ENCODE measurements around the gene DOCK10.
"Not testable (repeated sequence)": the region's sequence is repeated elsewhere in the genome, so short reads cannot be mapped to it uniquely, and the experiment has no call there.

The DOCK10 gene

GRCh38 chr2:224941960-224942359 lies 100.3 kb downstream of the DOCK10 start:
- no peak for DNase-seq

- no peak for DNase-seq
These were observed 101.7 kb downstream of the DOCK10 start for GRCh38 chr2:224940618-224941017.

GRCh38 chr2:224938651-224939182 lies 103.6 kb downstream of the DOCK10 start:
- DNase-seq: peak in 1 of 2 experiments; percentile 33

- no peak for DNase-seq
These were observed 104.4 kb downstream of the DOCK10 start for GRCh38 chr2:224937887-224938286.

- no peak for DNase-seq
These were observed 107.6 kb downstream of the DOCK10 start for GRCh38 chr2:224934526-224935188.

GRCh38 chr2:224933431-224933830 lies 108.8 kb downstream of the DOCK10 start:
- no peak for DNase-seq

GRCh38 chr2:224932522-224932921 lies 109.7 kb downstream of the DOCK10 start:
- no peak for DNase-seq

- DNase-seq: no peak
These were observed 110.3 kb downstream of the DOCK10 start for GRCh38 chr2:224931956-224932355.

GRCh38 chr2:224930990-224931389 lies 111.3 kb downstream of the DOCK10 start:
- no peak for DNase-seq

- no peak for DNase-seq
These were observed 112.1 kb downstream of the DOCK10 start for GRCh38 chr2:224930124-224930523.

GRCh38 chr2:224929512-224929911 lies 112.8 kb downstream of the DOCK10 start:
- DNase-seq: no peak

- no peak for DNase-seq
These were observed 114.6 kb downstream of the DOCK10 start for GRCh38 chr2:224927646-224928173.

GRCh38 chr2:224927011-224927410 lies 115.3 kb downstream of the DOCK10 start:
- DNase-seq: no peak

GRCh38 chr2:224925810-224926100 lies 116.5 kb downstream of the DOCK10 start:
- no peak for DNase-seq

GRCh38 chr2:224925061-224925809 lies 117.0 kb downstream of the DOCK10 start:
- no peak for DNase-seq

GRCh38 chr2:224924631-224925030 lies 117.6 kb downstream of the DOCK10 start:
- DNase-seq: no peak

GRCh38 chr2:224922142-224922727 lies 120.0 kb downstream of the DOCK10 start:
- no peak for DNase-seq

- DNase-seq: no peak
These were observed 122.7 kb downstream of the DOCK10 start for GRCh38 chr2:224919472-224920110.

GRCh38 chr2:224918626-224919471 lies 123.4 kb downstream of the DOCK10 start:
- DNase-seq: no peak

- not testable (repeated sequence) for DNase-seq
These were observed 125.0 kb downstream of the DOCK10 start for GRCh38 chr2:224917246-224917645.

GRCh38 chr2:224915136-224915535 lies 127.1 kb downstream of the DOCK10 start:
- DNase-seq: no peak

GRCh38 chr2:224910574-224910925 lies 131.7 kb downstream of the DOCK10 start:
- no peak for DNase-seq
